HL-60 (cell line): ENCODE measurements around the gene NT5DC2.

ENCODE experiments used
- DNase-seq, 2 experiments: peaks; one replicate each; pipeline ENCODE4 v3.0.0-alpha.2; 2010 to 2020; ENCODE audit warnings: low read depth in 1 of 2, low spot score in 1 of 2
- H3K27ac ChIP-seq: fragments of 250-450 bp; sonication (Bioruptor Pico); replicated peaks from 2 replicates; pipeline ENCODE4 v1.5.1; 2020; ENCODE audit warnings: mild to moderate bottlenecking, moderate library complexity
- H3K27me3 ChIP-seq: fragments of 250-450 bp; sonication (Bioruptor Pico); 2 replicates; pipeline ENCODE4 v1.5.1; 2021; ENCODE audit warnings: mild to moderate bottlenecking, moderate library complexity; ENCODE audit not compliant: insufficient read depth, poor library complexity, severe bottlenecking
- H3K4me3 ChIP-seq: replicated peaks from 2 replicates; pipeline ENCODE4 v1.5.1; 2011; ENCODE audit warnings: mild to moderate bottlenecking, control low read depth, low read length; ENCODE audit not compliant: insufficient read depth
- CTCF ChIP-seq: IDR thresholded peaks from one replicate; pipeline ENCODE4 v1.5.1; 2011; ENCODE audit warnings: low read length, control low read depth, inconsistent platforms; ENCODE audit not compliant: insufficient read depth
- GABPA ChIP-seq: IDR thresholded peaks from 2 replicates; pipeline ENCODE4 v1.6.1; 2012; ENCODE audit warnings: low read depth
- POLR2AphosphoS5 ChIP-seq: IDR thresholded peaks from 2 replicates; pipeline ENCODE4 v1.6.1; 2012; ENCODE audit warnings: low read depth
- REST ChIP-seq: IDR thresholded peaks from 2 replicates; pipeline ENCODE4 v1.6.1; 2012; ENCODE audit warnings: low read depth; ENCODE audit not compliant: insufficient replicate concordance
- SPI1 ChIP-seq: IDR thresholded peaks from 2 replicates; pipeline ENCODE4 v1.6.1; 2012; ENCODE audit warnings: low read depth, mild to moderate bottlenecking, borderline replicate concordance

Gene NT5DC2

GRCh38 chr3:52477076-52477795 lies 56.4 kb downstream of the NT5DC2 start:
- DNase-seq = no peak
- TF ChIP-seq GABPA = no peak
- TF ChIP-seq CTCF = no peak
- no peak for TF ChIP-seq SPI1
- no peak for TF ChIP-seq REST
- no peak for TF ChIP-seq POLR2AphosphoS5
- H3K27ac ChIP-seq = no peak overlapping the region; the same call in 1 of the 2 replicates
- H3K4me3 ChIP-seq = no peak overlapping the region
- H3K27me3 ChIP-seq = no peaks in the 10 kb centered on the region
